AG04450 (cell line): Measurements from ENCODE around the gene SPAG9. TPM values are rescaled to one million over a fixed set of nuclear protein-coding genes. Genes with fewer than 3 reads are reported as not detected.
A peak's percentile ranks its signal among the peaks of the same experiment; 100 is the strongest.

Experiments
- CTCF ChIA-PET: fragments of 300-600, 350-600 bp; formaldehyde crosslinking; extraction: SDS; loops from one replicate; lab custom pipeline; 2022; ENCODE audit warnings: antibody characterized with exemption, inconsistent platforms; lab: Charles Lee
- POLR2A ChIA-PET: fragments of 350-600 bp; formaldehyde crosslinking; extraction: SDS; loops from one replicate; lab custom pipeline; 2021; ENCODE audit warnings: antibody characterized with exemption, inconsistent platforms; lab: Yijun Ruan, JAX
- DNase-seq: peaks from one replicate; pipeline ENCODE4 v3.0.0-alpha.2; 2011; ENCODE audit warnings: low read depth, low spot score
- H3K27ac ChIP-seq: one replicate; pipeline ENCODE4 v1.5.1; 2012; ENCODE audit warnings: low read depth, low read length, control low read depth
- H3K27me3 ChIP-seq: one replicate; pipeline ENCODE4 v1.6.0; 2012; ENCODE audit warnings: low read length; ENCODE audit not compliant: control insufficient read depth, insufficient read depth
- H3K4me3 ChIP-seq: 2 replicates; pipeline ENCODE4 v1.5.1; 2011; ENCODE audit warnings: mild to moderate bottlenecking, low read depth, low read length, control low read depth
- H3K9me3 ChIP-seq: 2 replicates; pipeline ENCODE4 v1.5.1; 2012; ENCODE audit warnings: low read length; ENCODE audit not compliant: control insufficient read depth, insufficient read depth
- polyA plus RNA-seq: library from polyadenylated mRNA; depleted of rRNA; stranded (reverse); fragments of >200 nt; gene quantifications from 2 replicates; pipeline ENCODE4 v1.2.3, GENCODE V29; 2011
- TF ChIP-seq, protein P1 (sequence below): IDR thresholded peaks from 2 replicates; pipeline ENCODE4 v1.5.1; 2011; ENCODE audit warnings: low read depth, low read length, control low read depth, inconsistent platforms

The SPAG9 gene
- polyA plus RNA-seq, 1 experiment, result 42.1 TPM

DNA sequence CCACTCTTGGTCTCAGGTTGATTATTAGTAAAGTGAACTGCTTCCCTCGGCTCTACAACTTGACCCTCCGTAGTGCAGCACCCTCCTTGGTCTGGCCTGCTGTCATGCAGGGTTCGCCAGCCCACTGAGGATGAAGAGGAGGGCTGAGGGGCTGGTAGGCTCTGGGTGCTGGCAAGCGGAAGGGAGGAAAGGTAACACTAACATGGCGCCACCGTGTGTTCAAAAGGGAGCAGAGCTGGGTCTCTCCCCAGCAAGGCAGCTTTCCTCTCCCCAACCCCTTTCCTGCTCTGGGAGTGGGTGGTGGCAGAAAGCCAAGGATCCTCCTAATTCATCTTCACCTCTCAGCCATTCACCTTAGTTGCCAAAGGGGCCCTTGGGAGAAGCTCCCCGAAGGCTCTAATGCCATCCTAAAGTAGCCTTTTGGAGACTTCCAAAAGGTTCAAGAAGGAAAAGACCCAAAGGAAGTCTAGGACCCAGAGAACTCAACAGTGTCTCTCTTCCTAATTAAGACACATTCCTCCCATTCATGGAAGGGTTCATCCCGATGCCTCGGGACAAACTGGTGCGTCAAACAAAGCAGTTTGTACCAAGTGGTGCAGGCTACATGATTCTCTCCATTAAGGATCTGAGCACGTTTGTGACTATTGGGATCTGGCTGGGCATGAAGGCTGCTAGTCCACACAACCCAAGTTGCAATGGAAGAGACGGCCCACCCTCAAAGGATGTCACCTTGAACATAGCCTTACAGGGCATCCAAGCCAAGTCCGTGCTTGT lies 163.7 kb downstream of the SPAG9 start:
- Histone ChIP-seq H3K9me3 (no peaks in the 10 kb centered on the region), H3K27me3 (no peaks in the 10 kb centered on the region), H3K4me3 (no peak overlapping the region), H3K27ac (no peak overlapping the region)
- TF ChIP-seq, protein P1, sequence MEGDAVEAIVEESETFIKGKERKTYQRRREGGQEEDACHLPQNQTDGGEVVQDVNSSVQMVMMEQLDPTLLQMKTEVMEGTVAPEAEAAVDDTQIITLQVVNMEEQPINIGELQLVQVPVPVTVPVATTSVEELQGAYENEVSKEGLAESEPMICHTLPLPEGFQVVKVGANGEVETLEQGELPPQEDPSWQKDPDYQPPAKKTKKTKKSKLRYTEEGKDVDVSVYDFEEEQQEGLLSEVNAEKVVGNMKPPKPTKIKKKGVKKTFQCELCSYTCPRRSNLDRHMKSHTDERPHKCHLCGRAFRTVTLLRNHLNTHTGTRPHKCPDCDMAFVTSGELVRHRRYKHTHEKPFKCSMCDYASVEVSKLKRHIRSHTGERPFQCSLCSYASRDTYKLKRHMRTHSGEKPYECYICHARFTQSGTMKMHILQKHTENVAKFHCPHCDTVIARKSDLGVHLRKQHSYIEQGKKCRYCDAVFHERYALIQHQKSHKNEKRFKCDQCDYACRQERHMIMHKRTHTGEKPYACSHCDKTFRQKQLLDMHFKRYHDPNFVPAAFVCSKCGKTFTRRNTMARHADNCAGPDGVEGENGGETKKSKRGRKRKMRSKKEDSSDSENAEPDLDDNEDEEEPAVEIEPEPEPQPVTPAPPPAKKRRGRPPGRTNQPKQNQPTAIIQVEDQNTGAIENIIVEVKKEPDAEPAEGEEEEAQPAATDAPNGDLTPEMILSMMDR, result peak; percentile 87
- POLR2A ChIA-PET, result interaction anchor here (0.6 to 4.7 kb wide), 3 partner anchors 91 to 196 kb away, joined by 3 to 85 read pairs (median 5); partner anchors contain the start of genes NME1 and TOB1
- peak; percentile 20 for DNase-seq
- CTCF ChIA-PET, result interaction anchor here (0.6 to 12.0 kb wide), 23 partner anchors 8 to 229 kb away, joined by 3 to 218 read pairs (median 3); partner anchors contain the start of gene TOB1

DNA sequence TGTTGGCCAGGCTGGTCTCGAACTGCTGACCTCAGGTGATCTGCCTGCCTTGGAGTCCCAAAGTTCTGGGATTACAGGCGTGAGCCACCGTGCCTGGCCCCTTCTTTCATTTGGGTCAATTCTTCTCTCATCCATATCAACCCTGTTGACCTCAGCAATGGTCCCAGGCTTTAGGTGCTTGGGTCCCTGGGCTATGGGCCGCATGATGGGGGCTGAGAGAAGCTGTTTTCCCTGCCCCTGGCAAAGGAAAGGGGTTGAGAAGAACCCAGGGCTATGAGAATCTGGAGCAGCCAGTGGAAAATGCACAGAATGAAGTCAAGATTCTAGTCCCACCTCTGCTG lies 164.3 kb downstream of the SPAG9 start:
- DNase-seq, result no peak
- POLR2A ChIA-PET, result interaction anchor here (0.9 to 4.7 kb wide), 2 partner anchors 91 to 197 kb away, joined by 3 to 85 read pairs; partner anchors contain the start of genes NME1 and TOB1
- CTCF ChIA-PET, result interaction anchor here (0.6 to 12.0 kb wide), 16 partner anchors 9 to 200 kb away, joined by 3 to 218 read pairs (median 3); partner anchors contain the start of gene TOB1
- Histone ChIP-seq H3K4me3 (no peak overlapping the region), H3K9me3 (no peaks in the 10 kb centered on the region), H3K27ac (no peak overlapping the region), H3K27me3 (no peaks in the 10 kb centered on the region)
- TF ChIP-seq, protein P1, result no peak

DNA sequence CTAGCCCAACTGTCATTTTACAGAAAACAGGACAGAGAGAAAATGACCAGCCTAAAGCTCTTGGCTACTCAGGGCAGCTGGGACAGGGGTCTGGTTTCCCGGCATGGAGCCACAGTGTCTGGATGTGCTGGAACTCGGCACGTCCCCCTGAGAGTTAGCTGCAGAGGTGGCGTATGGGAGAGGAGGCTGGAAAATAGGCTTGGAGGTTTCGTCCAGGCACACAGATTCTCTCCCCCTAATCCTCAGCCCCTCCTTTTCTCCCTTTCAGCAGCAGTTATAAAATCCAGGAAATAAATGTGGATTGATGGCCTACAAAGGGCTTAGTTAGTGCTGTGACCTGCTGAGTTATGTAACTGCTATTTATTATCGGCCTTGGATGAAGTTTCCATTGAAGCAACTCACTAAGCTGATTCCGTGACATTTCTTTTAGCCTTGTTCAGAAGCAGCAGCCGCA lies 165.0 kb downstream of the SPAG9 start:
- no peaks in the 10 kb centered on the region for H3K27me3 ChIP-seq
- H3K9me3 ChIP-seq, result no peaks in the 10 kb centered on the region
- ChIA-PET POLR2A (interaction anchor here (0.6 to 4.7 kb wide), 2 partner anchors 14 to 90 kb away, joined by 4 to 85 read pairs; partner anchors contain the start of gene TOB1), CTCF (interaction anchor here (1.2 to 12.0 kb wide), 9 partner anchors 9 to 172 kb away, joined by 3 to 218 read pairs (median 6); partner anchors contain the start of gene TOB1)
- no peak overlapping the region for H3K4me3 ChIP-seq
- TF ChIP-seq, protein P1, result no peak
- no peak for DNase-seq
- no peak overlapping the region for H3K27ac ChIP-seq

DNA sequence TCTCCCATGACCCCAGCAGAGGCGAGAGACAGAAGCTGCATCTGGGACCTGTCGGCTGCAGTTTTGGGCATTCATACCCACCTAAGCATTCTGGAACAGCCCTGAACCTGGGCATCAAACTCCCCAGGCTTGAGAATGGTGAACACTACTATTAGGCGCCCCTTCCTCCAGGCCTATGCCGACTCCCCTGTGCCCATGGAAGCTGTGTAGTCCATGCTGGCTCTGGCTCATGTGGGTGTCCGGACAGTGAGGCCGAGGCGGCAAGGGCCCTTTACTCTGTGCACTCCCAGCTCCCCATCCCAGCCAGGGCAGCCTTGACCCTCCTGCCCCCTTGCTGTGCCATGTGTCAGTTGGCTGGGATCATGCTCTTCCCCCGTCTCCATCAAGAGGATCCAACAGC lies 165.5 kb downstream of the SPAG9 start:
- peak overlapping the region; percentile 31 for H3K27ac ChIP-seq

More for the DNA sequence above, 165.5 kb downstream of the SPAG9 start:
- no peaks in the 10 kb centered on the region for H3K9me3 ChIP-seq
- ChIA-PET POLR2A (interaction anchor here (0.6 to 4.7 kb wide), 3 partner anchors 14 to 120 kb away, joined by 3 to 85 read pairs (median 4); partner anchors contain the start of genes TOB1 and WFIKKN2), CTCF (interaction anchor here (1.3 to 12.0 kb wide), 7 partner anchors 10 to 172 kb away, joined by 5 to 218 read pairs (median 19); no protein-coding TSS in a partner anchor)
- no peak for DNase-seq
- TF ChIP-seq, protein P1, result no peak
- no peak overlapping the region for H3K4me3 ChIP-seq
- no peaks in the 10 kb centered on the region for H3K27me3 ChIP-seq
